Neural progenitor cell (in vitro differentiated cells): ENCODE data around the gene PDF. TPM values are rescaled to one million over a fixed set of nuclear protein-coding genes. Genes with fewer than 3 reads are reported as not detected.
A peak's percentile ranks its signal among the peaks of the same experiment; 100 is the strongest.

Source experiments
- DNase-seq: peaks from one replicate; pipeline ENCODE4 v3.0.0-alpha.2; 2016; ENCODE audit warnings: low spot score
- H2AFZ ChIP-seq: fragments of 200-600 bp; sonication (generic); replicated peaks from 2 replicates; pipeline ENCODE4 v1.6.1; 2016; ENCODE audit warnings: antibody characterized with exemption
- H3F3A ChIP-seq: fragments of 200-600 bp; sonication (generic); 2 replicates; pipeline ENCODE4 v1.6.1; 2016; ENCODE audit warnings: antibody characterized with exemption, low read depth
- H3K27ac ChIP-seq: fragments of 200-600 bp; sonication (generic); 2 replicates; pipeline ENCODE4 v1.5.1; 2016; ENCODE audit warnings: mild to moderate bottlenecking
- H3K27me3 ChIP-seq: fragments of 200-600 bp; sonication (generic); 2 replicates; pipeline ENCODE4 v1.6.1; 2016; ENCODE audit warnings: mild to moderate bottlenecking, moderate library complexity
- H3K36me3 ChIP-seq: fragments of 200-600 bp; sonication (generic); 2 replicates; pipeline ENCODE4 v1.5.1; 2016
- H3K4me1 ChIP-seq: fragments of 200-600 bp; sonication (generic); 2 replicates; pipeline ENCODE4 v1.6.1; 2016; ENCODE audit warnings: mixed run types
- H3K4me2 ChIP-seq: fragments of 200-600 bp; sonication (generic); 2 replicates; pipeline ENCODE4 v1.6.1; 2016
- H3K4me3 ChIP-seq: fragments of 200-600 bp; sonication (generic); 2 replicates; pipeline ENCODE4 v1.5.1; 2016
- H3K79me2 ChIP-seq: fragments of 200-600 bp; sonication (generic); 2 replicates; pipeline ENCODE4 v1.6.1; 2016; ENCODE audit warnings: low read depth
- H3K9ac ChIP-seq: fragments of 200-600 bp; sonication (generic); 2 replicates; pipeline ENCODE4 v1.6.1; 2016
- H3K9me3 ChIP-seq: fragments of 200-600 bp; sonication (generic); 2 replicates; pipeline ENCODE4 v1.5.1; 2016; ENCODE audit warnings: low read depth
- H4K20me1 ChIP-seq: fragments of 200-600 bp; sonication (generic); 2 replicates; pipeline ENCODE4 v1.6.1; 2016; ENCODE audit warnings: low read depth
- H3K27ac Mint-ChIP-seq: 3 replicates; pipeline ENCODE4 v1.8.0; 2021; ENCODE audit warnings: mixed read lengths
- H3K27me3 Mint-ChIP-seq: 2 replicates; pipeline ENCODE4 v1.8.0; 2022; ENCODE audit warnings: low read depth, mild to moderate bottlenecking, inconsistent platforms, moderate library complexity, mixed read lengths; ENCODE audit not compliant: insufficient read depth
- H3K36me3 Mint-ChIP-seq: 3 replicates; pipeline ENCODE4 v1.8.0; 2021; ENCODE audit warnings: mixed read lengths
- H3K4me1 Mint-ChIP-seq: 3 replicates; pipeline ENCODE4 v1.8.0; 2021; ENCODE audit warnings: mixed read lengths
- H3K4me3 Mint-ChIP-seq: 3 replicates; pipeline ENCODE4 v1.8.0; 2021; ENCODE audit warnings: mild to moderate bottlenecking, moderate library complexity, mixed read lengths
- H3K9me3 Mint-ChIP-seq: 3 replicates; pipeline ENCODE4 v1.8.0; 2020; ENCODE audit warnings: mixed read lengths
- EZH2 ChIP-seq: fragments of 200-600 bp; sonication (generic); IDR thresholded peaks from 2 replicates; pipeline ENCODE4 v1.6.1; 2017; ENCODE audit warnings: antibody characterized with exemption, mild to moderate bottlenecking, moderate library complexity
- EZH2phosphoT487 ChIP-seq: fragments of 200-600 bp; sonication (generic); IDR thresholded peaks from 2 replicates; pipeline ENCODE4 v1.6.1; 2017; ENCODE audit warnings: antibody characterized with exemption
- total RNA-seq: library from RNA; depleted of rRNA; stranded (reverse); fragments of >200 nt; gene quantifications from 2 replicates; pipeline ENCODE4 v1.2.3, GENCODE V29; 2015; ENCODE audit warnings: low replicate concordance
- TF ChIP-seq, protein P1 (sequence below): fragments of 200-600 bp; sonication (generic); IDR thresholded peaks from 2 replicates; pipeline ENCODE4 v1.5.1; 2017; ENCODE audit warnings: antibody characterized with exemption, mild to moderate bottlenecking

PDF gene
- total RNA-seq, 1 donor from 2014 or later: 12.9 TPM

DNA sequence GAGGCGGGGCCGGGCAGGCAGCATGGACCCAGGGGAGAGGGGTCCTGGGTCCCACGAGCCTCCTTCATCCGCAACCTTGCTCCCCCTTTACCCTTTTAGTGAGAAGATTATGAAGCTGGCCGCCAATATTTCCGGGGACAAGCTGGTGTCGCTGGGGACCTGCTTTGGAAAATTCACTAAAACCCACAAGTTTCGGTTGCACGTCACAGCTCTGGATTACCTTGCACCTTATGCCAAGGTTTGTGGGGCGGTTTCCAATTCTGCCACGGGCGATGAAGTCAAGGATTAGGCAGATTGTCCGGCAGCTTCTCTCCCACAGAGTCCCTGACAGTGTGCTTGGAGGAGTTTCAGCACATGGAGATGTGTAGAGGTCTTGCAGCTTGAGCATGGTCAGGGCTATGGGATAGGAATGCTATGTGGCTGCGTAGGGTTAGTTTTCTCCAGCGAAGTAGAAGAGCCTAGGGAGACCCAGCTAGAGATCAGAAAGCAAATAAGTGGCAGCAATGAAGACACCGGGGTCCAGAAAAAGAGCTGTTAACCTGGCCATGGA is 9.8 kb upstream of the PDF start:
- no peak overlapping the region for H2AFZ ChIP-seq
- no peaks in the 10 kb centered on the region for H3K9me3 ChIP-seq
- H3K4me2 ChIP-seq: peak overlapping the region; percentile 91
- Mint-ChIP-seq H3K9me3 (no peaks in the 10 kb centered on the region), H3K4me1 (peaks cover 29% of the 10 kb centered on the region), H3K36me3 (peaks cover 17% of the 10 kb centered on the region), H3K27ac (no peak overlapping the region), H3K27me3 (peaks cover 2% of the 10 kb centered on the region), H3K4me3 (peak overlapping the region; percentile 99)
- H3K4me1 ChIP-seq: peaks cover 14% of the 10 kb centered on the region
- DNase-seq: peak; percentile 10
- peaks cover 63% of the 10 kb centered on the region for H3K79me2 ChIP-seq
- H3K27me3 ChIP-seq: no peaks in the 10 kb centered on the region
- H3F3A ChIP-seq: peaks cover 14% of the 10 kb centered on the region
- H4K20me1 ChIP-seq: no peaks in the 10 kb centered on the region
- H3K27ac ChIP-seq: no peak overlapping the region
- no peak for TF ChIP-seq EZH2phosphoT487
- peaks cover 10% of the 10 kb centered on the region for H3K36me3 ChIP-seq
- H3K9ac ChIP-seq: peak overlapping the region; percentile 86
- H3K4me3 ChIP-seq: peak overlapping the region; percentile 92

GRCh38 chr16:69339289-69340094 is 9.1 kb upstream of the PDF start, which contains the start of the genes COG8 and NIP7:
COG8 (minus strand) TSS chr16:69339564; CDS start chr16:69339552, 12 bp downstream.
NIP7 (plus strand) TSS chr16:69339772; CDS start chr16:69339830, 58 bp downstream.
- Mint-ChIP-seq H3K27me3 (peaks cover 2% of the 10 kb centered on the region), H3K4me1 (peaks cover 29% of the 10 kb centered on the region), H3K27ac (peak within 1 kb of the TSS; percentile 88), H3K36me3 (peaks cover 19% of the 10 kb centered on the region), H3K9me3 (no peaks in the 10 kb centered on the region), H3K4me3 (peak within 1 kb of the TSS; percentile 99)
- TF ChIP-seq, protein P1, sequence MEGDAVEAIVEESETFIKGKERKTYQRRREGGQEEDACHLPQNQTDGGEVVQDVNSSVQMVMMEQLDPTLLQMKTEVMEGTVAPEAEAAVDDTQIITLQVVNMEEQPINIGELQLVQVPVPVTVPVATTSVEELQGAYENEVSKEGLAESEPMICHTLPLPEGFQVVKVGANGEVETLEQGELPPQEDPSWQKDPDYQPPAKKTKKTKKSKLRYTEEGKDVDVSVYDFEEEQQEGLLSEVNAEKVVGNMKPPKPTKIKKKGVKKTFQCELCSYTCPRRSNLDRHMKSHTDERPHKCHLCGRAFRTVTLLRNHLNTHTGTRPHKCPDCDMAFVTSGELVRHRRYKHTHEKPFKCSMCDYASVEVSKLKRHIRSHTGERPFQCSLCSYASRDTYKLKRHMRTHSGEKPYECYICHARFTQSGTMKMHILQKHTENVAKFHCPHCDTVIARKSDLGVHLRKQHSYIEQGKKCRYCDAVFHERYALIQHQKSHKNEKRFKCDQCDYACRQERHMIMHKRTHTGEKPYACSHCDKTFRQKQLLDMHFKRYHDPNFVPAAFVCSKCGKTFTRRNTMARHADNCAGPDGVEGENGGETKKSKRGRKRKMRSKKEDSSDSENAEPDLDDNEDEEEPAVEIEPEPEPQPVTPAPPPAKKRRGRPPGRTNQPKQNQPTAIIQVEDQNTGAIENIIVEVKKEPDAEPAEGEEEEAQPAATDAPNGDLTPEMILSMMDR: peak; percentile 83
- TF ChIP-seq EZH2phosphoT487 (peak; percentile 34), EZH2 (no peak)
- DNase-seq: peak; percentile 98
- H3K27ac ChIP-seq: peak within 1 kb of the TSS; percentile 70
- H4K20me1 ChIP-seq: no peaks in the 10 kb centered on the region
- H3K4me3 ChIP-seq: peak within 1 kb of the TSS; percentile 92
- H3K79me2 ChIP-seq: peaks cover 63% of the 10 kb centered on the region
- H3K4me2 ChIP-seq: peak within 1 kb of the TSS; percentile 91
- H2AFZ ChIP-seq: peak within 1 kb of the TSS; percentile 59
- H3K4me1 ChIP-seq: peaks cover 14% of the 10 kb centered on the region
- no peaks in the 10 kb centered on the region for H3K27me3 ChIP-seq
- H3F3A ChIP-seq: peaks cover 14% of the 10 kb centered on the region
- H3K9ac ChIP-seq: peak within 1 kb of the TSS; percentile 88
- no peaks in the 10 kb centered on the region for H3K9me3 ChIP-seq
- peaks cover 10% of the 10 kb centered on the region for H3K36me3 ChIP-seq

- no peak for DNase-seq
- no peaks in the 10 kb centered on the region for H3K9me3 Mint-ChIP-seq
These were observed 8.3 kb upstream of the PDF start for GRCh38 chr16:69338557-69339288.

More at GRCh38 chr16:69338557-69339288, 8.3 kb upstream of the PDF start:
- TF ChIP-seq EZH2phosphoT487 (no peak), EZH2 (no peak)
- TF ChIP-seq, protein P1: no peak
- Histone ChIP-seq H3K79me2 (peaks cover 69% of the 10 kb centered on the region), H3K4me1 (peaks cover 14% of the 10 kb centered on the region), H3K9ac (peak overlapping the region; percentile 88), H3K4me2 (peak overlapping the region; percentile 91), H3K27me3 (no peaks in the 10 kb centered on the region), H4K20me1 (no peaks in the 10 kb centered on the region), H3K4me3 (peak overlapping the region; percentile 92), H3K9me3 (no peaks in the 10 kb centered on the region), H3K36me3 (peaks cover 10% of the 10 kb centered on the region), H2AFZ (peak overlapping the region; percentile 59), H3K27ac (peak overlapping the region; percentile 70), H3F3A (peaks cover 14% of the 10 kb centered on the region)
- no peak overlapping the region for H3K27ac Mint-ChIP-seq
- H3K27me3 Mint-ChIP-seq: peaks cover 2% of the 10 kb centered on the region
- peak overlapping the region; percentile 99 for H3K4me3 Mint-ChIP-seq
- peaks cover 23% of the 10 kb centered on the region for H3K36me3 Mint-ChIP-seq
- H3K4me1 Mint-ChIP-seq: peaks cover 29% of the 10 kb centered on the region
